ENCODE measurements around the gene CCDC59.

Gene CCDC59

GRCh38 chr12:82357845-82358199, 365 bp downstream of the CCDC59 start:
- Mint-ChIP-seq H3K9me3 (no peaks in the 10 kb centered on the region), H3K4me1 (peaks cover 53% of the 10 kb centered on the region), H3K27ac (ENCODE audit: low read depth) (peak overlapping the region; percentile 99), H3K36me3 (ENCODE audit: insufficient read depth) (peaks cover 45% of the 10 kb centered on the region), H3K27me3 (no peaks in the 10 kb centered on the region), H3K4me3 (peak overlapping the region; percentile 93)
- ATAC-seq (replicated peaks; ENCODE audit: extremely low read depth, poor library complexity, severe bottlenecking) (no peak), DNase-seq (ENCODE audit: low spot score in 2 of 2) (no peak)

DNA sequence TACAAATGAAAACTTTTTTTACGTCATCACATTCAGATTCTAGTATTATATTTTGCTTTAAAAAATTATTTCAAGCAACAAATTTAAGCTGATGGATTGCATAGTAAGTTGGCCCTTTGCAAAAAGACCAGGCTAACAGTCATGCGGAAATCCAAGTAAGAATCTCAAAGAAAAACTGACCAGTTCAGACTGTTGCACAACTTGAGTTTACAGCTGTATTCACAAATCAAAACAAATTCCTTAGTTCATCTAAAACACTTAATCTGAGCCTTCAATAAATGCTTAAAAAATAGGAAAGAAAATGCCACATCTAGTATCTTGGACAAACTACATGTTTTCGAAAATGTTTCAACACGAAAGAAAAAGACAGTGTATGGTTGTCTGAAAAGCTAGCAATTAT, 847 bp downstream of the CCDC59 start:
- H3K27me3 Mint-ChIP-seq: no peaks in the 10 kb centered on the region

DNA sequence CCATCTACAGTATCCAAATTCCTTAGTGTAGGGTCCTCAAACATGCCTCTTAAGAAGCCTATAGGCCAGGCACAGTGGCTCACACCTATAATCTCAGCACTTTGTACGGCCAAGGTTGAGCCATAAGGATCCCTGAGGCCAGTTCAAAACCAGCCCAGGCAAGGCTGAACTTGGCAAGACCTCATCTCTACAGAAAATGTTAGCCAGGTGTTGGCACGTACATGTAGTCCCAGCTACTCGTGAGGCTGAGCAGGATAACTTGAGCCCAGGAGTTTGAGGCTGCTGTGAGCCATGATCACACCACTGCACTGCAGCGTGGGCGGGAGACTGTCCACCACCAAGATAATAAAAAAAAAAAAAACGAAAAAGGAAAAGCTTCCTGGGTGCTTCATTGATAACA, 6.8 kb downstream of the CCDC59 start:
- ATAC-seq (replicated peaks; ENCODE audit: extremely low read depth, poor library complexity, severe bottlenecking): no peak
- Mint-ChIP-seq H3K27me3 (no peaks in the 10 kb centered on the region), H3K4me1 (peaks cover 17% of the 10 kb centered on the region)

More for the DNA sequence above, 847 bp downstream of the CCDC59 start:
- Mint-ChIP-seq H3K27ac (ENCODE audit: low read depth) (peak overlapping the region; percentile 99), H3K9me3 (no peaks in the 10 kb centered on the region), H3K4me3 (peak overlapping the region; percentile 93), H3K4me1 (peaks cover 48% of the 10 kb centered on the region), H3K36me3 (ENCODE audit: insufficient read depth) (peaks cover 45% of the 10 kb centered on the region)
- no peak for ATAC-seq (replicated peaks; ENCODE audit: extremely low read depth, poor library complexity, severe bottlenecking)
- no peak for DNase-seq (ENCODE audit: low spot score in 2 of 2)

DNA sequence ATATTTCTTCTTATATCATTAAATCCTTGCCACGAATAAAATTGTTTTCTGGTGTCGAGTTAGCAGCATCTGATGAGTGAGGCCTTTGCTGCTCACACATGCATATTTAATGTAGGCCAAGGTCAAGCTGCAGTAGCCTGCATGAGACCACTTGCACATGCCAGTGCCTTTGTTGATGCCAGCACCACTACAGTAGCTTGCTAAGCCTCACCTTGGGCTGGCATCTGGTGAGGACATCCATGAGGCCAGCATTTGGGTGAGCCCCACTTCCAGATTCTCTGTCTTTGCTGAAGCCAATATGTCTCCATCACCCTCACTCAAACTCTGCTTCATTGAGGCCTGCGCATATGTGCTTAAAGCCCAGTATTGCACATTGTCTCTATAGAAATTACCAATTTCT, 8.0 kb downstream of the CCDC59 start:
- Mint-ChIP-seq H3K27me3 (no peaks in the 10 kb centered on the region), H3K36me3 (ENCODE audit: insufficient read depth) (peaks cover 30% of the 10 kb centered on the region), H3K4me1 (peaks cover 6% of the 10 kb centered on the region), H3K4me3 (no peak overlapping the region), H3K9me3 (no peaks in the 10 kb centered on the region), H3K27ac (ENCODE audit: low read depth) (no peak overlapping the region)
- DNase-seq (ENCODE audit: low spot score in 2 of 2): no peak
- no peak for ATAC-seq (replicated peaks; ENCODE audit: extremely low read depth, poor library complexity, severe bottlenecking)

More for the DNA sequence above, 6.8 kb downstream of the CCDC59 start:
- Mint-ChIP-seq H3K9me3 (no peaks in the 10 kb centered on the region), H3K4me3 (no peak overlapping the region), H3K36me3 (ENCODE audit: insufficient read depth) (peaks cover 37% of the 10 kb centered on the region), H3K27ac (ENCODE audit: low read depth) (no peak overlapping the region)
- no peak for DNase-seq (ENCODE audit: low spot score in 2 of 2)

DNA sequence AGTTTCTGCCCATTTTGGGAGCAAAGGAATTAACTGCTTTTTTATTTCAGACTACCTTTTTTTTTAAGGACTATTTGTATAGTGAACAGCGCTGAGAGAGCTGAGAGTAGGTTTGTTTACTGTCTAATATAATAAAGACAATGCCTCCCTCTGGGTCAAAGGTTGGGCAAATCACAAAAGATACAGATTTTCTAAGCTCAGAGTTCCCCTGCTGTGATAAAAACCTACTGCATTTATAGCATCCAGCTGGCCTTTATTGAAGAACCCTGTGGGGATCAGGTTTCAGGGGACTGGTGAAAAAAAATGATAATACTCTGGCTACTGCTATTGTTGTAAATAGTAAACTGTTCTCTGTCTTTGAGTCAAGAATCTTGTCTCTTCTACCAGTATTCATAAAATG, 28.7 kb downstream of the CCDC59 start:
- Mint-ChIP-seq H3K27ac (ENCODE audit: low read depth) (no peak overlapping the region), H3K36me3 (ENCODE audit: insufficient read depth) (no peaks in the 10 kb centered on the region), H3K4me3 (no peak overlapping the region), H3K9me3 (no peaks in the 10 kb centered on the region), H3K27me3 (peaks cover 10% of the 10 kb centered on the region), H3K4me1 (no peaks in the 10 kb centered on the region)
- DNase-seq (ENCODE audit: low spot score in 2 of 2) (no peak), ATAC-seq (replicated peaks; ENCODE audit: extremely low read depth, poor library complexity, severe bottlenecking) (no peak)

- H3K36me3 Mint-ChIP-seq (ENCODE audit: insufficient read depth): no peaks in the 10 kb centered on the region
- no peaks in the 10 kb centered on the region for H3K9me3 Mint-ChIP-seq
- H3K27ac Mint-ChIP-seq (ENCODE audit: low read depth): no peak overlapping the region
- H3K4me1 Mint-ChIP-seq: no peaks in the 10 kb centered on the region
- H3K27me3 Mint-ChIP-seq: no peaks in the 10 kb centered on the region
- DNase-seq (ENCODE audit: low spot score in 2 of 2) (no peak), ATAC-seq (replicated peaks; ENCODE audit: extremely low read depth, poor library complexity, severe bottlenecking) (no peak)
- no peak overlapping the region for H3K4me3 Mint-ChIP-seq
Observed at GRCh38 chr12:82327861-82328260, 30.3 kb downstream of the CCDC59 start.

GRCh38 chr12:82326905-82327503, 31.2 kb downstream of the CCDC59 start:
- Mint-ChIP-seq H3K4me3 (no peak overlapping the region), H3K27ac (ENCODE audit: low read depth) (no peak overlapping the region), H3K9me3 (no peaks in the 10 kb centered on the region), H3K27me3 (no peaks in the 10 kb centered on the region), H3K36me3 (ENCODE audit: insufficient read depth) (no peaks in the 10 kb centered on the region), H3K4me1 (no peaks in the 10 kb centered on the region)
- no peak for DNase-seq (ENCODE audit: low spot score in 2 of 2)
- ATAC-seq (replicated peaks; ENCODE audit: extremely low read depth, poor library complexity, severe bottlenecking): no peak

GRCh38 chr12:82325540-82326336, 32.4 kb downstream of the CCDC59 start:
- Mint-ChIP-seq H3K36me3 (ENCODE audit: insufficient read depth) (no peaks in the 10 kb centered on the region), H3K4me3 (no peak overlapping the region), H3K27ac (ENCODE audit: low read depth) (no peak overlapping the region), H3K27me3 (no peaks in the 10 kb centered on the region), H3K9me3 (no peaks in the 10 kb centered on the region), H3K4me1 (no peaks in the 10 kb centered on the region)
- ATAC-seq (replicated peaks; ENCODE audit: extremely low read depth, poor library complexity, severe bottlenecking): no peak
- DNase-seq (ENCODE audit: low spot score in 2 of 2): no peak

GRCh38 chr12:82319276-82319675, 38.9 kb downstream of the CCDC59 start:
- H3K4me1 Mint-ChIP-seq: no peaks in the 10 kb centered on the region
- no peak for ATAC-seq (replicated peaks; ENCODE audit: extremely low read depth, poor library complexity, severe bottlenecking)
- no peaks in the 10 kb centered on the region for H3K27me3 Mint-ChIP-seq
- no peaks in the 10 kb centered on the region for H3K9me3 Mint-ChIP-seq
- H3K27ac Mint-ChIP-seq (ENCODE audit: low read depth): no peak overlapping the region
- no peaks in the 10 kb centered on the region for H3K36me3 Mint-ChIP-seq (ENCODE audit: insufficient read depth)
- H3K4me3 Mint-ChIP-seq: no peak overlapping the region
- DNase-seq (ENCODE audit: low spot score in 2 of 2): no peak

GRCh38 chr12:82314406-82314892, 43.7 kb downstream of the CCDC59 start:
- Mint-ChIP-seq H3K4me3 (no peak overlapping the region), H3K9me3 (no peaks in the 10 kb centered on the region), H3K27ac (ENCODE audit: low read depth) (no peak overlapping the region), H3K36me3 (ENCODE audit: insufficient read depth) (no peaks in the 10 kb centered on the region), H3K4me1 (no peaks in the 10 kb centered on the region), H3K27me3 (no peaks in the 10 kb centered on the region)
- DNase-seq (ENCODE audit: low spot score in 2 of 2) (no peak), ATAC-seq (replicated peaks; ENCODE audit: extremely low read depth, poor library complexity, severe bottlenecking) (no peak)
